ENCODE measurements around the gene TCIRG1. TPM values are rescaled to one million over a fixed set of nuclear protein-coding genes. Genes with fewer than 3 reads are reported as not detected.

TCIRG1 gene
- total and polyA plus RNA-seq, 4 donors, result 32.2 to 96.1 (median 44.5) TPM

DNA sequence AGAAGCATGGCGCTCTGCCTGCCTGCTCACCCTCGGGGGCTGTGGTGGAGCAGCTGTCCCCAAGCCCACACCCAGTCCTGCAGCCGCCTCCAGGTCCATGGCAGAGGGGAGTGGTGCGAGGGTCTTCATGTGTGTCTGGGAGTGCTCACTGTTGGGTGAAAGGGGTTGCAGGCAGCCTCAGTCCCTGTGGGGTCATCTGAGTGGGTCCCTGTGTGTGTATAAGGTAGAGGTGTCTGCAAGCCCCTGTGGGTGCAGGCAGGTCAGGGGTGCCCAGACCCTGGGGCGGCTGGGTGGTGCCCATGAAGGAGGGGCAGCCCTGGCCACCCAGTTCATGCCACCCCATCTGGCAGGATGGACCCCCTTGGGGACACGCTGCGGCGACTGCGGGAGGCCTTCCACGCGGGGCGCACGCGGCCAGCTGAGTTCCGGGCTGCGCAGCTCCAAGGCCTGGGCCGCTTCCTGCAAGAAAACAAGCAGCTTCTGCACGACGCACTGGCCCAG, 23.8 kb upstream of the TCIRG1 start (continued):
- TF ChIP-seq, protein P1, sequence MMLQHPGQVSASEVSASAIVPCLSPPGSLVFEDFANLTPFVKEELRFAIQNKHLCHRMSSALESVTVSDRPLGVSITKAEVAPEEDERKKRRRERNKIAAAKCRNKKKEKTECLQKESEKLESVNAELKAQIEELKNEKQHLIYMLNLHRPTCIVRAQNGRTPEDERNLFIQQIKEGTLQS (IDR thresholded peaks at IDR 0.05), result no peak

DNA sequence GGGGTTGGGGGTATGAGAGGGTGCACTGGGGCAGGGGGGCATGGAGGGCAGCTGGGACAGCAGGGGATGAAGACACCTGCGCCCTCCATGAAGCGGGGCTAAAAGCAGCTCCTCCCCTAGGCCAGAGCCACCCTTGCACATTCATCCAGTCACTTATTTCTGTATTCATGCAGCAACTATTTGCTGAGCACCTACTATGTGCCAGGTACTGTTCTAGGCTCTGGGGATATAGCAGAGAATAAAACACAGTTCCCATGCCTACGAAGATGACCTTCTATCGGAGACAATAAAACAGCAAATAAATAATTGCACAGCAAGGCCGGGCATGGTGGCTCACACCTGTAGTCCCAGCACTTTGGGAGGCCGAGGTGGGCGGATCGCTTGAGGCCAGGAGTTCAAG, 23.4 kb upstream of the TCIRG1 start:
- no peaks in the 10 kb centered on the region for H3K9me3 ChIP-seq (ENCODE audit: control insufficient read depth in 4 of 4, low read length in 3 of 4)
- WGBS, result 97% methylated on average over 8 of the region's 8 CpGs
- TF ChIP-seq FOXA2 (IDR thresholded peaks at IDR 0.05) (no peak), NR2F2 (IDR thresholded peaks at IDR 0.05) (no peak), FOXA1 (IDR thresholded peaks at IDR 0.05) (no peak), RXRA (IDR thresholded peaks at IDR 0.05) (no peak), YY1 (IDR thresholded peaks at IDR 0.05) (no peak), EGR1 (IDR thresholded peaks at IDR 0.05; ENCODE audit: low read depth in 2 of 2) (no peak), RAD21 (IDR thresholded peaks at IDR 0.05) (no peak)
- TF ChIP-seq, protein P1 (IDR thresholded peaks at IDR 0.05), result no peak
- TF ChIP-seq, protein P2, sequence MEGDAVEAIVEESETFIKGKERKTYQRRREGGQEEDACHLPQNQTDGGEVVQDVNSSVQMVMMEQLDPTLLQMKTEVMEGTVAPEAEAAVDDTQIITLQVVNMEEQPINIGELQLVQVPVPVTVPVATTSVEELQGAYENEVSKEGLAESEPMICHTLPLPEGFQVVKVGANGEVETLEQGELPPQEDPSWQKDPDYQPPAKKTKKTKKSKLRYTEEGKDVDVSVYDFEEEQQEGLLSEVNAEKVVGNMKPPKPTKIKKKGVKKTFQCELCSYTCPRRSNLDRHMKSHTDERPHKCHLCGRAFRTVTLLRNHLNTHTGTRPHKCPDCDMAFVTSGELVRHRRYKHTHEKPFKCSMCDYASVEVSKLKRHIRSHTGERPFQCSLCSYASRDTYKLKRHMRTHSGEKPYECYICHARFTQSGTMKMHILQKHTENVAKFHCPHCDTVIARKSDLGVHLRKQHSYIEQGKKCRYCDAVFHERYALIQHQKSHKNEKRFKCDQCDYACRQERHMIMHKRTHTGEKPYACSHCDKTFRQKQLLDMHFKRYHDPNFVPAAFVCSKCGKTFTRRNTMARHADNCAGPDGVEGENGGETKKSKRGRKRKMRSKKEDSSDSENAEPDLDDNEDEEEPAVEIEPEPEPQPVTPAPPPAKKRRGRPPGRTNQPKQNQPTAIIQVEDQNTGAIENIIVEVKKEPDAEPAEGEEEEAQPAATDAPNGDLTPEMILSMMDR (IDR thresholded peaks at IDR 0.05; ENCODE audit: low read depth, low read length, missing input control), result no peak
- TF ChIP-seq, protein P3, sequence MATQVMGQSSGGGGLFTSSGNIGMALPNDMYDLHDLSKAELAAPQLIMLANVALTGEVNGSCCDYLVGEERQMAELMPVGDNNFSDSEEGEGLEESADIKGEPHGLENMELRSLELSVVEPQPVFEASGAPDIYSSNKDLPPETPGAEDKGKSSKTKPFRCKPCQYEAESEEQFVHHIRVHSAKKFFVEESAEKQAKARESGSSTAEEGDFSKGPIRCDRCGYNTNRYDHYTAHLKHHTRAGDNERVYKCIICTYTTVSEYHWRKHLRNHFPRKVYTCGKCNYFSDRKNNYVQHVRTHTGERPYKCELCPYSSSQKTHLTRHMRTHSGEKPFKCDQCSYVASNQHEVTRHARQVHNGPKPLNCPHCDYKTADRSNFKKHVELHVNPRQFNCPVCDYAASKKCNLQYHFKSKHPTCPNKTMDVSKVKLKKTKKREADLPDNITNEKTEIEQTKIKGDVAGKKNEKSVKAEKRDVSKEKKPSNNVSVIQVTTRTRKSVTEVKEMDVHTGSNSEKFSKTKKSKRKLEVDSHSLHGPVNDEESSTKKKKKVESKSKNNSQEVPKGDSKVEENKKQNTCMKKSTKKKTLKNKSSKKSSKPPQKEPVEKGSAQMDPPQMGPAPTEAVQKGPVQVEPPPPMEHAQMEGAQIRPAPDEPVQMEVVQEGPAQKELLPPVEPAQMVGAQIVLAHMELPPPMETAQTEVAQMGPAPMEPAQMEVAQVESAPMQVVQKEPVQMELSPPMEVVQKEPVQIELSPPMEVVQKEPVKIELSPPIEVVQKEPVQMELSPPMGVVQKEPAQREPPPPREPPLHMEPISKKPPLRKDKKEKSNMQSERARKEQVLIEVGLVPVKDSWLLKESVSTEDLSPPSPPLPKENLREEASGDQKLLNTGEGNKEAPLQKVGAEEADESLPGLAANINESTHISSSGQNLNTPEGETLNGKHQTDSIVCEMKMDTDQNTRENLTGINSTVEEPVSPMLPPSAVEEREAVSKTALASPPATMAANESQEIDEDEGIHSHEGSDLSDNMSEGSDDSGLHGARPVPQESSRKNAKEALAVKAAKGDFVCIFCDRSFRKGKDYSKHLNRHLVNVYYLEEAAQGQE (IDR thresholded peaks at IDR 0.05), result no peak
- TF ChIP-seq, protein P4, sequence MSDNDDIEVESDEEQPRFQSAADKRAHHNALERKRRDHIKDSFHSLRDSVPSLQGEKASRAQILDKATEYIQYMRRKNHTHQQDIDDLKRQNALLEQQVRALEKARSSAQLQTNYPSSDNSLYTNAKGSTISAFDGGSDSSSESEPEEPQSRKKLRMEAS (IDR thresholded peaks at IDR 0.05), result no peak
- no peak overlapping the region for H3K4me3 ChIP-seq (ENCODE audit: low read depth in 1 of 3, low read length in 3 of 3)
- H3K36me3 ChIP-seq (ENCODE audit: control insufficient read depth in 4 of 4, insufficient read depth in 3 of 4, low read depth in 1 of 4, low read length in 3 of 4), result no peaks in the 10 kb centered on the region
- peaks cover 5 to 16% (median 11%) of the 10 kb centered on the region in 4 donors for H3K4me1 ChIP-seq (ENCODE audit: control insufficient read depth in 4 of 4, insufficient read depth in 4 of 4, low read length in 3 of 4)
- no peak overlapping the region for H3K9ac ChIP-seq (ENCODE audit: low read depth in 1 of 2, low read length in 2 of 2)
- no peak overlapping the region for H3K27ac ChIP-seq (ENCODE audit: low read depth in 1 of 2, low read length in 2 of 2)
- no peak for DNase-seq (ENCODE audit: low spot score)
- no peaks in the 10 kb centered on the region for H3K27me3 ChIP-seq (ENCODE audit: control insufficient read depth in 4 of 4, insufficient read depth in 4 of 4, low read length in 3 of 4)

DNA sequence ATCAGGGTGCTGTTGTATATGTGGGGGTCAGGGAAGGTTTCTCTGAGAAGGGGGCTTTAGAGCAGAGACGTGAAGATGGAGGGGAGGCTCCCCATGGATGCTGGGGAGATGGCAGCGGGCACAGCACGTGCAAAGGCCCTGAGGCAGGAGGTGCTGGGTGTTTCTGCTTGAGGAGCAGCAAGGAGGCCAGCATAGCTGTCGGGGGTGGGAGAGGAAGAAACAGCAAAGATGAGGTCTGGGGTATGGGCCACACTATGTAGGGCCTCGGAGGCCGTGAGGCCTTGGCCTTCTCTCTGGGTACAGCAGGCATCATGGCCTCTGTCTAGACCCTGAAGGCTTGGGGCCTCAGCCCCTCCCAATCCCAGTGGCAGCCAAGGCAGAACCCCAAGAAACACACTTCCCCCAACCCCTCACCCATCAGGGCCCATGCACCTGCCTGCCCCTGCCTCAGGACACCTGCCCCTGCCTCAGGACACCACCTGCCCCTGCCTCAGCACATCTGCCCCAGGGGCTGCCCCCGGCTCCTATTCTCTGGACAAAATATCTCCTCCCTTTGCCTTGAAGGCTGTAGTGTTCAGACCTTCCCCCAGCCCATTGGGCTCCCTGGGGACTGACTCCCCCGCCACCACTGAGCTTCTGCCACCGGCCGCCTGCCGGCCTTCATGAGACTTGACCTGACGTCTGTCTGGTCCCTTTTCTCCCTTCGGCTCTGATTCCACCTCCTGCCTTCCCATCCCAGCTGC, 22.5 kb upstream of the TCIRG1 start:
- no peaks in the 10 kb centered on the region for H3K36me3 ChIP-seq (ENCODE audit: control insufficient read depth in 4 of 4, insufficient read depth in 3 of 4, low read depth in 1 of 4, low read length in 3 of 4)
- H3K27ac ChIP-seq (ENCODE audit: low read depth in 1 of 2, low read length in 2 of 2), result no peak overlapping the region
- H3K9ac ChIP-seq (ENCODE audit: low read depth in 1 of 2, low read length in 2 of 2), result no peak overlapping the region
- WGBS, result 82% methylated on average over 13 of the region's 13 CpGs
- peaks cover 1 to 12% (median 8%) of the 10 kb centered on the region in 4 donors for H3K4me1 ChIP-seq (ENCODE audit: control insufficient read depth in 4 of 4, insufficient read depth in 4 of 4, low read length in 3 of 4)
- H3K27me3 ChIP-seq (ENCODE audit: control insufficient read depth in 4 of 4, insufficient read depth in 4 of 4, low read length in 3 of 4), result no peaks in the 10 kb centered on the region
- no peak for DNase-seq (ENCODE audit: low spot score)
- H3K4me3 ChIP-seq (ENCODE audit: low read depth in 1 of 3, low read length in 3 of 3), result no peak overlapping the region
- no peaks in the 10 kb centered on the region for H3K9me3 ChIP-seq (ENCODE audit: control insufficient read depth in 4 of 4, low read length in 3 of 4)
- TF ChIP-seq SP1 (IDR thresholded peaks at IDR 0.05) (no peak), EGR1 (IDR thresholded peaks at IDR 0.05; ENCODE audit: low read depth in 2 of 2) (no peak), GABPA (IDR thresholded peaks at IDR 0.05 in 1 of 2, conservative IDR thresholded peaks at IDR 0.05 in 1 of 2) (no peak), HNF4G (IDR thresholded peaks at IDR 0.05) (no peak), RAD21 (IDR thresholded peaks at IDR 0.05) (no peak)
- TF ChIP-seq, protein P2 (IDR thresholded peaks at IDR 0.05; ENCODE audit: low read depth, low read length, missing input control), result no peak
- TF ChIP-seq, protein P4 (IDR thresholded peaks at IDR 0.05), result no peak
- TF ChIP-seq, protein P3 (IDR thresholded peaks at IDR 0.05), result no peak
- TF ChIP-seq, protein P1 (IDR thresholded peaks at IDR 0.05), result no peak
